GM18861 (cell line): Measurements from ENCODE around the gene STXBP6.

Experiments
- ATAC-seq: cut with Tn5 transposase; IDR thresholded peaks from one replicate; pipeline ENCODE4 v1.9.1; 2021; ENCODE audit not compliant: unreplicated experiment

Gene STXBP6

DNA sequence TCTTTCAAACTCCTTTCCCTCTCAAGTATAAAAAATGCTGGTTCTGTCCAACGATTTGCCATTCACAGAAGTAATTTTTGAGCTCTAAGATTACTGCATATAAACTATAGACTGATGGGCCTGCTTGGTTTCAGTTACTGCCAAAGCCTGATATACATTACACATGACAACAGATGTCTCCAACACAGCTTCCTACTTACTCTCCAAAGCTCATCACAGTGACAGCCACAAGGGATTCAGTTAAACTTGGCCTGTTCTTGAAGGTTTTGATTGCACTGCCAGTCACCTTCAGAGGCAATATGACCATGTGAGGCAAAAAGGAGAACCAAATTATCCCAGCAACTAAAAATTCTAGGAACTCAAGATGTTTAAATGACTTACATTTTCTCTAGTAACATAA is 30.1 kb downstream of the STXBP6 start:
- ATAC-seq, result no peak

GRCh38 chr14:25017562-25017961 is 32.4 kb downstream of the STXBP6 start:
- ATAC-seq, result no peak

GRCh38 chr14:25015761-25016160 is 34.2 kb downstream of the STXBP6 start:
- no peak for ATAC-seq

DNA sequence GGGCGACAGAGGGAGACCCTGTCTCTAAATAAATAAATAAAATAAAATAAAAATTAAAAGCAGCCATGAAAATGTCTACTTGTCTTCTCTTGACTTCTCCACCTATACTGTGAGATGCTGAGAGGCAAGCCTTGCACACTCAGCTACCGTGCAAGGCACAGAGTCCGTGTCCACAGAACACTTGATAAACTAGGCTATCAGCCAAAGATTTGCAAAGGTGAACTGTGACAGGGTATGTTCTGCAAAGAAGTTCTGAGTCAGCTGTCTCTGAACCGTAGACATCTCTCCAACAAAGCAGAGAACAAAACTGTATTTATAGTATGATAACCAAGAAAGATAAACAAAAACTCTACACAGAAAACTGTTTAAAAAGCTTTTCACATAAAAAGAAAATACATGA is 35.5 kb downstream of the STXBP6 start:
- no peak for ATAC-seq

DNA sequence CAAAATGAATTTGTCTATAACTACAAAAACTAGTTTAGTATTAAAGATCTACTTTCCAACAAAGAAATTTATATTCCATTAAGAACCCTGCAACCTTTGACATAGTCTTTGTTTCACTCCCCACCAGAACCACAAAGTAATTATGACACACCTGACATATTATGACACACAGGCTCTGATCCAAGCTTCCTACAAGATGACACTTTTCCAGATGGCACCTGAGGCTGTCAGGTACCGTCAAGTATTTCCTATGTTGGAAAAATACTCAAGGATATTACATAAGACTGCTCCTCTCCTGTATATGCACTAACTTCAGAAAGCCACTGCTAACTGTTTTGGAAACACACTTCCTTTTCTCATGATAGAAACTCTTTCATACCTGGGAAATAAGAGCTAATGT is 38.9 kb downstream of the STXBP6 start:
- no peak for ATAC-seq

GRCh38 chr14:25010471-25010870 is 39.5 kb downstream of the STXBP6 start:
- ATAC-seq, result no peak

DNA sequence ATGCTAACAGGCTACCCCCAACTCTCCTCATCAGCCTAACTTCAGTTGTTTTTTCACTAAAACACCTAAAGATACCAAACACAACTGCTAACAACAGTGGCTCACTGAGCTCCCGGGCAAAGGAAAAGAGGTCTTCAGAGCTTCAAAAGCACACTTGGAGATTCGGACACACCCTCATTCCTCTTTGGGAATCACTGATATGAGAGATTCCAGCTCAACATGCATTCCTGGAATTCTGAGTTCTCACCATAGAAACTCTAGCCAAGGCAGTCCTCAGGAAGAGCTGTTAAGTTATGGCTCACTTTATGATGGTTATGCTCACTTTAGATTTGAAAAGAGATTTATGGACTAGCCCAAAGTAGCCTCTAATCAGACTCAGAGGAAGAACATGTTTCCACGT is 40.1 kb downstream of the STXBP6 start:
- ATAC-seq, result no peak

GRCh38 chr14:25007832-25008231 is 42.1 kb downstream of the STXBP6 start:
- no peak for ATAC-seq

GRCh38 chr14:25006961-25007795 is 42.8 kb downstream of the STXBP6 start:
- ATAC-seq, result peak; percentile 48

GRCh38 chr14:25006031-25006430 is 43.9 kb downstream of the STXBP6 start:
- no peak for ATAC-seq

- ATAC-seq, result no peak
These were observed 45.5 kb downstream of the STXBP6 start for GRCh38 chr14:25004389-25004809.

DNA sequence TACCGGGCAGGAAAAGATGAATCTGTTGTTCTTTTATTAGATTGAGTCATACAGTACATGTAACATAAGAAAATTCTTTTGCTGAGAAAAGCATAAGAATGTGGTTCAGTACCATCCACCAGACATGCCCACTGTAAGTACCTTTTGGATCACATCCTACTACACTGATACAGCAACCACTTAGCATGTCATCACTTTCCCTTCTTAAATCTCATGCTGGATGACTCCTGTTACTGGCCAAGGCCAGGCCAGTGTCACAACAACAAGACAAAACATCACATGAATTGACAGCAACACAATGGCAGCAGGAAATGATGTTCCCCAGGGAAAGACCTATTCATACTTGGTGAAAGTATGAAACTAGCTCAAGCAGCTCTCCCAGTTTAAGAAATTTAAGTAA is 46.4 kb downstream of the STXBP6 start:
- ATAC-seq, result no peak

- no peak for ATAC-seq
These were observed 48.3 kb downstream of the STXBP6 start for GRCh38 chr14:25001601-25002000.

GRCh38 chr14:25001156-25001555 is 48.8 kb downstream of the STXBP6 start:
- no peak for ATAC-seq

GRCh38 chr14:24999157-24999556 is 50.8 kb downstream of the STXBP6 start:
- ATAC-seq, result no peak

GRCh38 chr14:24996930-24997725 is 52.8 kb downstream of the STXBP6 start:
- no peak for ATAC-seq

DNA sequence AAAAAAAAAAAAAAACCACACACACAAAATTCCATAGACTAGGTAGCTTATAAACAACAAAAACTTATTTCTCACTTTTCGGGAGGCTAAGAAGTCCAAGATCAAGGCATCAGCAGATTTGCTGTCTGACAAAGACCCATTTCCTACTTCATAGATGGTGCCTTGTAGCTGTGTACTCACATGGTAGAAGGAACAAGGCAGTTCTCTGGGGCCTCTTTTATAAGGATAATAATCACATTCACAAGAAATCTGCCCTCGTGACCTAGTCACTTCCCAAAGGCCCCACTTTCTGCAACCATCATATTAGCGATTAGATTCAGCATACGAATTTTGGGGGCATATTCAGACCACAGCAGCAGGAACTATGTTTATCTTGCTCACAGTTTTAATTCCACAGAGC is 54.9 kb downstream of the STXBP6 start:
- no peak for ATAC-seq

- no peak for ATAC-seq
These were observed 56.3 kb downstream of the STXBP6 start for GRCh38 chr14:24993631-24994030.

DNA sequence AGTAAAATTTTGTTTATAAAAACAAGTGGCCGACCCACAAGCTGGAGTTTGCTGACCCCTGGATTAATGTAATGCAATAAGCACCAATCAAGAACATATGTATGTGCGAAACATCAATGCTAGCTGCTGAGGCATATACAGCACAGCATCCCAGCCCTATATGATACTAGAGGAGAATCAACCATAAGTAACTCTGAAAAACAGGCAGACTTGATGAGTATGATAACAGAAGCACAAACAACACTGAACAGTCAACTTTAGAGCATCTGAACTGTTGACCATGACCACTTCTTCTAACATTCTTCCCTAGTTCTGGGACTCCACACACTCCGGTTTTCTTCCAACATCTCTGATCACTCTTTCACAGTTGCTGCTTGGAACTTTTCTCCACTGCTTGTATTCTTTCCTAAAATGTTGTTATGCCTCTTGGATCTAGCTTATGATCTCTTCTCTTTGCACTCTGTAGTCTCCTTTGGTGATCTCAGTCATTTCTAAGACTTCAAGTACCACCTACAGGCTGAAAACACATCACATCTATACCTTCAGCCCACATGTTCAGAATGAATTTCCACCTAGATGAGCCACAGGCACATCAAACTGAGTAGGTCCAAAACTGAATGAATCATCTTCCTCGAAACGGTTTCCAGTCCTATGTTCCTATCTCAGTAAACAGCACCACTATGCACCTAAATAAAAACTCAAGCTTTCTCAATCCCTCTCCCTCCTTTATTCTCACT is 57.2 kb downstream of the STXBP6 start:
- no peak for ATAC-seq

- ATAC-seq, result no peak
These were observed 58.1 kb downstream of the STXBP6 start for GRCh38 chr14:24991821-24992220.

DNA sequence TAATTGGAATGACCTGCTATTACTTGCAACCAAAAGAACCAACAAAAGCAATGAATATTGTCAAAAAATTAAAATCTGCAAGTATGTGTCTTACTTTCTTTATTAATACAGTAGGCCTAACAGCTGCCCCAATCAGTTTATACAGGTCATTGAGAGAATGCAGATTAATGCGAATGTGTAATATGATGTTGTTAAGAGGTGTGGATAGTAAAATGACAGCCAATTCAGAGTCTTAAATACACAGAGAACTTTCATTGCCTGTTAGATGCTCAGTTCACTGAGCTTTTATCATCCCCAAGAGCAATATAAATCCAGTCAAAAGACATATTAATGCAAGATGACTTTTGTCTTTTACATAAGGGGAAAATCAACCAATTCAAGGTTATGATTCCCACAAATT is 58.7 kb downstream of the STXBP6 start:
- ATAC-seq, result no peak

DNA sequence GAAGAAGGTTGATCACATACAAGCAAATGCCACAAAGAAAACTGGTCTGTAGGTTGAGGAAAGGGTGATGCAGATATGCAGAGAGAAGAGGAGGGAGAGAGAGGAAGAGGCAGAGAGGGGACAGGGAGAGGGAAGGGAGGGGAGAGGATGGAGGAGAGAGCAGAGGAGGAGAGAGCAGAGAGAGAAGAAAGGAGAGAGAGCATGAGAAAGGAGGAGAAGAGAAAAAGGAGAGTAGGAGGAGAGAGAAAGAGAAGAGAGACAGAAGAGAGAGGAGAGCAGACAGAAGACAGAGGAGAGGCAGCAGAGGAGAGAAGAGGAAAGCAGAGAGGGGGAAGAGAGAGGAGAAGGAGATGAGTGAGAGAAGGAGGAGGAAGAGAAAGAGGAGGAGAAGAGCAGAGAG is 59.2 kb downstream of the STXBP6 start:
- no peak for ATAC-seq
